Upper lobe of right lung (tissue), 1 donor: ENCODE data around the gene ARHGAP15. TPM values are rescaled to one million over a fixed set of nuclear protein-coding genes. Genes with fewer than 3 reads are reported as not detected.

Source experiments
- ATAC-seq: fragments of 200-7000 bp; cut with Tn5 transposase; one replicate; pipeline ENCODE4 v1.9.1; 2020; ENCODE audit warnings: mild to moderate bottlenecking, moderate library complexity
- DNase-seq: peaks from one replicate; pipeline ENCODE4 v3.0.0-alpha.2; 2020
- H3K27ac ChIP-seq: fragments of 200-600 bp; one replicate; pipeline ENCODE4 v1.8.0; 2022
- H3K27me3 ChIP-seq: fragments of 200-600 bp; one replicate; pipeline ENCODE4 v1.8.0; 2022; ENCODE audit warnings: mild to moderate bottlenecking
- H3K36me3 ChIP-seq: fragments of 200-600 bp; one replicate; pipeline ENCODE4 v1.8.0; 2022
- H3K4me1 ChIP-seq: fragments of 200-600 bp; one replicate; pipeline ENCODE4 v1.8.0; 2022
- H3K4me3 ChIP-seq: fragments of 200-600 bp; one replicate; pipeline ENCODE4 v1.8.0; 2022; ENCODE audit warnings: mild to moderate bottlenecking
- H3K9me3 ChIP-seq: fragments of 200-600 bp; one replicate; pipeline ENCODE4 v1.8.0; 2022
- intact Hi-C: fragments of 100-400 bp; cut with DNase I; formaldehyde crosslinking; loops from one replicate; pipeline ENCODE4 v1.11.0; 2022
- total RNA-seq: library from RNA; stranded (reverse); fragmentation: NEBNext Ultra II Directional; extraction: Animal tissue kit (Norgen Biotek cat#: 25700); gene quantifications from one replicate; pipeline ENCODE4 v1.2.1, GENCODE V29; 2021
- TF ChIP-seq, protein P1 (sequence below): fragments of 200-600 bp; IDR thresholded peaks from one replicate; pipeline ENCODE4 v1.8.0; 2022; ENCODE audit warnings: antibody characterized with exemption
- donor health status: DM: no; HTN: yes; CAD: no; lungs with severe emphysema.

The ARHGAP15 gene
- total RNA-seq, 1 donor from 2014 or later: 19.2 TPM

GRCh38 chr2:143689541-143689940 lies 560.3 kb downstream of the ARHGAP15 start:
- ATAC-seq (no peak), DNase-seq (no peak)
- TF ChIP-seq, protein P1, sequence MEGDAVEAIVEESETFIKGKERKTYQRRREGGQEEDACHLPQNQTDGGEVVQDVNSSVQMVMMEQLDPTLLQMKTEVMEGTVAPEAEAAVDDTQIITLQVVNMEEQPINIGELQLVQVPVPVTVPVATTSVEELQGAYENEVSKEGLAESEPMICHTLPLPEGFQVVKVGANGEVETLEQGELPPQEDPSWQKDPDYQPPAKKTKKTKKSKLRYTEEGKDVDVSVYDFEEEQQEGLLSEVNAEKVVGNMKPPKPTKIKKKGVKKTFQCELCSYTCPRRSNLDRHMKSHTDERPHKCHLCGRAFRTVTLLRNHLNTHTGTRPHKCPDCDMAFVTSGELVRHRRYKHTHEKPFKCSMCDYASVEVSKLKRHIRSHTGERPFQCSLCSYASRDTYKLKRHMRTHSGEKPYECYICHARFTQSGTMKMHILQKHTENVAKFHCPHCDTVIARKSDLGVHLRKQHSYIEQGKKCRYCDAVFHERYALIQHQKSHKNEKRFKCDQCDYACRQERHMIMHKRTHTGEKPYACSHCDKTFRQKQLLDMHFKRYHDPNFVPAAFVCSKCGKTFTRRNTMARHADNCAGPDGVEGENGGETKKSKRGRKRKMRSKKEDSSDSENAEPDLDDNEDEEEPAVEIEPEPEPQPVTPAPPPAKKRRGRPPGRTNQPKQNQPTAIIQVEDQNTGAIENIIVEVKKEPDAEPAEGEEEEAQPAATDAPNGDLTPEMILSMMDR: no peak
- H3K27ac ChIP-seq: no peak overlapping the region
- H3K4me3 ChIP-seq: no peak overlapping the region
- no peaks in the 10 kb centered on the region for H3K27me3 ChIP-seq
- intact Hi-C loops: no loop called here
- no peaks in the 10 kb centered on the region for H3K9me3 ChIP-seq
- no peaks in the 10 kb centered on the region for H3K4me1 ChIP-seq
- no peaks in the 10 kb centered on the region for H3K36me3 ChIP-seq

DNA sequence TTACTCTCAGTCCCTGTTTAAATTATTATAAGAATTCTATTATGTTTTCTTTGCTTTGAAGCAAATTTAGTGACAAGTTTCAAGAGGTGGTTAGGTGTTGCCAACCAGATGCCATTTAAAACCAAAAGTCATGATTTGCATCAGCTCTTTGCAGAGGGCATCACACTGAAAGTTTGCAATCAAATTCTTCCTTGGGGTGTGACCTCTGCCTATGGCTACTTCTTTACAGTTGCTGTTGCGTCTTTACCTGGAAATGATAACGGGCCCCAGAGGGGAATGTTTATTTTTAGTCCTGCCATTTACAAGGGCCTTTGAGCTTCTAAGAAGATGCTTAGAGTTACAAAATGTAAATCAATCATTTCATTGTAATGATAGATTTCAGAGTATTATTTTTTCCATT lies 561.0 kb downstream of the ARHGAP15 start:
- H3K27ac ChIP-seq: no peak overlapping the region
- DNase-seq (no peak), ATAC-seq (no peak)
- no peaks in the 10 kb centered on the region for H3K9me3 ChIP-seq
- intact Hi-C loops: no loop called here
- no peaks in the 10 kb centered on the region for H3K4me1 ChIP-seq
- TF ChIP-seq, protein P1: no peak
- H3K36me3 ChIP-seq: no peaks in the 10 kb centered on the region
- H3K27me3 ChIP-seq: no peaks in the 10 kb centered on the region
- no peak overlapping the region for H3K4me3 ChIP-seq

DNA sequence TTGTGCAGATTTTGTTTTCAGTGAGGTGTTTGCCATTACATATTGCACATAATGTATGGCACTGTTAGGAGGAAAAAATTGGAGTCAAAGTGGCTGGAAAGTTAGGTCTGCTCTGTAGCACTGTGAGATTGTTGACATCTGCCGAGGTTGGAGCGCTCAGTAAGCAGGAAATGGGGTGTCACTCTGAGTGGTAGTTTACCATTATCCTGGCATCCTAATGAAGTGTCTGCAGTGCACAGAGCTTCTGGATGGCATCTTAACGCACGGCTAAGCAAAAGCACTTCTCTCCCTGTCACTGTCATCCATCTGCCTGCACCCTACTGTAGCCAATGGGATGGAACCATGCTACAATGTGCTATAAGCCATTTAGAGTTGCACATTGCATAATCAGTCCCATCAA lies 561.9 kb downstream of the ARHGAP15 start:
- ATAC-seq (peak; percentile 37), DNase-seq (no peak)
- TF ChIP-seq, protein P1: no peak
- Histone ChIP-seq H3K27me3 (no peaks in the 10 kb centered on the region), H3K4me3 (no peak overlapping the region), H3K4me1 (no peaks in the 10 kb centered on the region), H3K27ac (no peak overlapping the region), H3K36me3 (no peaks in the 10 kb centered on the region), H3K9me3 (no peaks in the 10 kb centered on the region)
- intact Hi-C loops: no loop called here

DNA sequence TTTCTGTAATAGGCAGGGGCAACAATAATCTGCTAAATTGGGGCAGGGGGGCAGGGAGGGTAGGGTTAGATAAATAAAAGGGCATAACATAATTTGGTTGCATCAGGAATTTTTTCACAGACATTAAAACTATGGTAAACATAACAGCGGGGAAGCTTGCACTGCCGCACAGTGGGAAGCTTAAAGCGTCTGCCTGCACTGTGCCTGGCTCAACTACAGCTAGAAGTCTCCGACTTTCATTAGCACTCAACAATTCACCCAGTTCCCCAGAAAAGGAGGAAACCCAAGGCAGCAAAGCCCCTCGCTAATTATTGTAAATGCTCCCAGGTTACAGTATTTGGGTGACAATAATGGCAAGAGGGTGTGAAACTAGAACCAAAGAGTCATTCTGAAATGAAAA lies 562.9 kb downstream of the ARHGAP15 start:
- Histone ChIP-seq H3K4me1 (no peaks in the 10 kb centered on the region), H3K9me3 (no peaks in the 10 kb centered on the region), H3K36me3 (no peaks in the 10 kb centered on the region), H3K4me3 (no peak overlapping the region), H3K27ac (no peak overlapping the region), H3K27me3 (no peaks in the 10 kb centered on the region)
- TF ChIP-seq, protein P1: no peak
- DNase-seq (no peak), ATAC-seq (no peak)
- intact Hi-C loops: no loop called here

DNA sequence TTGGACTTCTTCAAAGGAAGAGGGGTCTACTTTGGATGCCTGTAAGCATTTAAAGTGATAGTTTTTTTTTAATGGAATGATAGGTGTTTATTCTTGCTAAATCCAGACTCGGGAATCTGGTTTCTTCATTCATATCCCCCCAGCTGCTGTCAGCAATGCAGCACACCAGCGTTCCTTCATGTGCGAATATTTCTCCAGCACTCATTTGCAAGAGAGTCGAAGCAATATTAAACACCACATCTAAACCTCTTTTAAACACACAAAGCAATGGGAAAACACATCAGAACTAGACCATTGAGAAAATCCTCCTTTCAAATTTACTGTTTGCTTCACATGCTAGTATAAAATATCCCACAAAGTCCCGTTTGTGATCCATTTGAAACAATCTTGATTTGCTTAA lies 563.7 kb downstream of the ARHGAP15 start:
- Histone ChIP-seq H3K36me3 (no peaks in the 10 kb centered on the region), H3K27ac (no peak overlapping the region), H3K27me3 (no peaks in the 10 kb centered on the region), H3K4me3 (no peak overlapping the region), H3K4me1 (no peaks in the 10 kb centered on the region), H3K9me3 (no peaks in the 10 kb centered on the region)
- intact Hi-C loops: no loop called here
- ATAC-seq (no peak), DNase-seq (no peak)
- TF ChIP-seq, protein P1: no peak

DNA sequence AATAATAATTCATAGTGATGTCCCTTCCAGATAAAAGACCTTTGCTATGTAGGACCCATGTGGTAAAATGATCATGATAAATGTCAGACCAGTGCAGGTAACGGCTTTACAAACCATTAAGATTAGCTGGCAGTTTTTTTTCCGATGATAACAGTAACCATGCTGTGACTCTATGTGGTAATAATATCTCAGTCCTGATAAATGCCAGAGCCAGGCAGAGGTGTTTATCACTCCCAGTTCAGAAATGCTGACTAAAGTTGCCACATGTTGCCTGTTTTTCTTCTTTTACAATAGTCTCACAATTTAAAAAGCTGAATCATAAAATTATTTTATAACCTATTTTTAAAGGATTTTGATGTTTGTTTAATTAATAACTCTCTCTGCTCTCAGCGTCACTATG lies 565.1 kb downstream of the ARHGAP15 start:
- Histone ChIP-seq H3K36me3 (no peaks in the 10 kb centered on the region), H3K27me3 (no peaks in the 10 kb centered on the region), H3K9me3 (no peaks in the 10 kb centered on the region), H3K27ac (no peak overlapping the region), H3K4me3 (no peak overlapping the region), H3K4me1 (no peaks in the 10 kb centered on the region)
- intact Hi-C loops: no loop called here
- TF ChIP-seq, protein P1: no peak
- DNase-seq (no peak), ATAC-seq (no peak)
